Measurements from ENCODE around the gene NR6A1.

Gene NR6A1

GRCh38 chr9:124718928-124719327 lies 52.2 kb downstream of the NR6A1 start:
- H3K4me1 ChIP-seq (ENCODE audit: control insufficient read depth, insufficient read depth, low read length): peaks cover 11% of the 10 kb centered on the region
- no peak overlapping the region for H3K27ac ChIP-seq (ENCODE audit: low read depth, low read length)
- H3K9ac ChIP-seq (ENCODE audit: low read depth, low read length): no peak overlapping the region
- H3K4me3 ChIP-seq (ENCODE audit: low read depth, low read length): no peak overlapping the region
- no peaks in the 10 kb centered on the region for H3K27me3 ChIP-seq (ENCODE audit: control insufficient read depth, insufficient read depth, low read length)
- H3K36me3 ChIP-seq (ENCODE audit: control insufficient read depth, insufficient read depth, low read length): no peaks in the 10 kb centered on the region
- H3K9me3 ChIP-seq (ENCODE audit: control insufficient read depth, insufficient read depth, low read length): no peaks in the 10 kb centered on the region

- Histone ChIP-seq H3K4me3 (ENCODE audit: low read depth, low read length) (no peak overlapping the region), H3K4me1 (ENCODE audit: control insufficient read depth, insufficient read depth, low read length) (peaks cover 11% of the 10 kb centered on the region), H3K36me3 (ENCODE audit: control insufficient read depth, insufficient read depth, low read length) (no peaks in the 10 kb centered on the region), H3K27me3 (ENCODE audit: control insufficient read depth, insufficient read depth, low read length) (no peaks in the 10 kb centered on the region), H3K27ac (ENCODE audit: low read depth, low read length) (no peak overlapping the region), H3K9me3 (ENCODE audit: control insufficient read depth, insufficient read depth, low read length) (no peaks in the 10 kb centered on the region), H3K9ac (ENCODE audit: low read depth, low read length) (no peak overlapping the region)
Observed at GRCh38 chr9:124717597-124717996, 53.5 kb downstream of the NR6A1 start.

- H3K9me3 ChIP-seq (ENCODE audit: control insufficient read depth, insufficient read depth, low read length): no peaks in the 10 kb centered on the region
- H3K27me3 ChIP-seq (ENCODE audit: control insufficient read depth, insufficient read depth, low read length): no peaks in the 10 kb centered on the region
- H3K36me3 ChIP-seq (ENCODE audit: control insufficient read depth, insufficient read depth, low read length): no peaks in the 10 kb centered on the region
- no peak overlapping the region for H3K9ac ChIP-seq (ENCODE audit: low read depth, low read length)
- peaks cover 11% of the 10 kb centered on the region for H3K4me1 ChIP-seq (ENCODE audit: control insufficient read depth, insufficient read depth, low read length)
- no peak overlapping the region for H3K27ac ChIP-seq (ENCODE audit: low read depth, low read length)
- no peak overlapping the region for H3K4me3 ChIP-seq (ENCODE audit: low read depth, low read length)
Observed at GRCh38 chr9:124716808-124717207, 54.3 kb downstream of the NR6A1 start.

- Histone ChIP-seq H3K36me3 (ENCODE audit: control insufficient read depth, insufficient read depth, low read length) (no peaks in the 10 kb centered on the region), H3K27me3 (ENCODE audit: control insufficient read depth, insufficient read depth, low read length) (no peaks in the 10 kb centered on the region), H3K4me3 (ENCODE audit: low read depth, low read length) (no peak overlapping the region), H3K27ac (ENCODE audit: low read depth, low read length) (no peak overlapping the region), H3K4me1 (ENCODE audit: control insufficient read depth, insufficient read depth, low read length) (peaks cover 17% of the 10 kb centered on the region), H3K9me3 (ENCODE audit: control insufficient read depth, insufficient read depth, low read length) (no peaks in the 10 kb centered on the region), H3K9ac (ENCODE audit: low read depth, low read length) (no peak overlapping the region)
Observed at GRCh38 chr9:124710766-124711165, 60.3 kb downstream of the NR6A1 start.

GRCh38 chr9:124709292-124709690 lies 61.8 kb downstream of the NR6A1 start:
- no peak overlapping the region for H3K4me3 ChIP-seq (ENCODE audit: low read depth, low read length)
- H3K27me3 ChIP-seq (ENCODE audit: control insufficient read depth, insufficient read depth, low read length): no peaks in the 10 kb centered on the region
- no peak overlapping the region for H3K9ac ChIP-seq (ENCODE audit: low read depth, low read length)
- no peaks in the 10 kb centered on the region for H3K36me3 ChIP-seq (ENCODE audit: control insufficient read depth, insufficient read depth, low read length)
- H3K9me3 ChIP-seq (ENCODE audit: control insufficient read depth, insufficient read depth, low read length): no peaks in the 10 kb centered on the region
- no peak overlapping the region for H3K27ac ChIP-seq (ENCODE audit: low read depth, low read length)
- H3K4me1 ChIP-seq (ENCODE audit: control insufficient read depth, insufficient read depth, low read length): peaks cover 17% of the 10 kb centered on the region

- no peak overlapping the region for H3K4me3 ChIP-seq (ENCODE audit: low read depth, low read length)
- H3K27ac ChIP-seq (ENCODE audit: low read depth, low read length): no peak overlapping the region
- H3K27me3 ChIP-seq (ENCODE audit: control insufficient read depth, insufficient read depth, low read length): no peaks in the 10 kb centered on the region
- H3K9ac ChIP-seq (ENCODE audit: low read depth, low read length): no peak overlapping the region
- H3K9me3 ChIP-seq (ENCODE audit: control insufficient read depth, insufficient read depth, low read length): no peaks in the 10 kb centered on the region
- H3K36me3 ChIP-seq (ENCODE audit: control insufficient read depth, insufficient read depth, low read length): no peaks in the 10 kb centered on the region
- H3K4me1 ChIP-seq (ENCODE audit: control insufficient read depth, insufficient read depth, low read length): peaks cover 17% of the 10 kb centered on the region
Observed at GRCh38 chr9:124708633-124709291, 62.3 kb downstream of the NR6A1 start.

- no peaks in the 10 kb centered on the region for H3K27me3 ChIP-seq (ENCODE audit: control insufficient read depth, insufficient read depth, low read length)
- H3K4me3 ChIP-seq (ENCODE audit: low read depth, low read length): no peak overlapping the region
- H3K9ac ChIP-seq (ENCODE audit: low read depth, low read length): no peak overlapping the region
- no peaks in the 10 kb centered on the region for H3K9me3 ChIP-seq (ENCODE audit: control insufficient read depth, insufficient read depth, low read length)
- H3K36me3 ChIP-seq (ENCODE audit: control insufficient read depth, insufficient read depth, low read length): no peaks in the 10 kb centered on the region
- peaks cover 17% of the 10 kb centered on the region for H3K4me1 ChIP-seq (ENCODE audit: control insufficient read depth, insufficient read depth, low read length)
- H3K27ac ChIP-seq (ENCODE audit: low read depth, low read length): no peak overlapping the region
Observed at GRCh38 chr9:124708074-124708473, 63.0 kb downstream of the NR6A1 start.

- Histone ChIP-seq H3K4me1 (ENCODE audit: control insufficient read depth, insufficient read depth, low read length) (peaks cover 17% of the 10 kb centered on the region), H3K27ac (ENCODE audit: low read depth, low read length) (no peak overlapping the region), H3K36me3 (ENCODE audit: control insufficient read depth, insufficient read depth, low read length) (no peaks in the 10 kb centered on the region), H3K27me3 (ENCODE audit: control insufficient read depth, insufficient read depth, low read length) (no peaks in the 10 kb centered on the region), H3K9ac (ENCODE audit: low read depth, low read length) (no peak overlapping the region), H3K9me3 (ENCODE audit: control insufficient read depth, insufficient read depth, low read length) (no peaks in the 10 kb centered on the region), H3K4me3 (ENCODE audit: low read depth, low read length) (no peak overlapping the region)
Observed at GRCh38 chr9:124707666-124708065, 63.4 kb downstream of the NR6A1 start.

- Histone ChIP-seq H3K4me3 (ENCODE audit: low read depth, low read length) (no peak overlapping the region), H3K4me1 (ENCODE audit: control insufficient read depth, insufficient read depth, low read length) (peaks cover 17% of the 10 kb centered on the region)
Observed at GRCh38 chr9:124706685-124707084, 64.4 kb downstream of the NR6A1 start.

GRCh38 chr9:124699575-124699974 lies 71.5 kb downstream of the NR6A1 start:
- no peak overlapping the region for H3K9ac ChIP-seq (ENCODE audit: low read depth, low read length)
- H3K36me3 ChIP-seq (ENCODE audit: control insufficient read depth, insufficient read depth, low read length): no peaks in the 10 kb centered on the region
- H3K27ac ChIP-seq (ENCODE audit: low read depth, low read length): no peak overlapping the region
- no peaks in the 10 kb centered on the region for H3K27me3 ChIP-seq (ENCODE audit: control insufficient read depth, insufficient read depth, low read length)
- H3K4me1 ChIP-seq (ENCODE audit: control insufficient read depth, insufficient read depth, low read length): peaks cover 36% of the 10 kb centered on the region
- no peak overlapping the region for H3K4me3 ChIP-seq (ENCODE audit: low read depth, low read length)
- H3K9me3 ChIP-seq (ENCODE audit: control insufficient read depth, insufficient read depth, low read length): no peaks in the 10 kb centered on the region

More at GRCh38 chr9:124706685-124707084, 64.4 kb downstream of the NR6A1 start:
- Histone ChIP-seq H3K27ac (ENCODE audit: low read depth, low read length) (no peak overlapping the region), H3K9me3 (ENCODE audit: control insufficient read depth, insufficient read depth, low read length) (no peaks in the 10 kb centered on the region), H3K27me3 (ENCODE audit: control insufficient read depth, insufficient read depth, low read length) (no peaks in the 10 kb centered on the region), H3K9ac (ENCODE audit: low read depth, low read length) (no peak overlapping the region), H3K36me3 (ENCODE audit: control insufficient read depth, insufficient read depth, low read length) (no peaks in the 10 kb centered on the region)

GRCh38 chr9:124698265-124698664 lies 72.8 kb downstream of the NR6A1 start:
- Histone ChIP-seq H3K4me1 (ENCODE audit: control insufficient read depth, insufficient read depth, low read length) (peaks cover 49% of the 10 kb centered on the region), H3K4me3 (ENCODE audit: low read depth, low read length) (no peak overlapping the region)

More at GRCh38 chr9:124698265-124698664, 72.8 kb downstream of the NR6A1 start:
- H3K27me3 ChIP-seq (ENCODE audit: control insufficient read depth, insufficient read depth, low read length): no peaks in the 10 kb centered on the region
- H3K36me3 ChIP-seq (ENCODE audit: control insufficient read depth, insufficient read depth, low read length): no peaks in the 10 kb centered on the region
- H3K27ac ChIP-seq (ENCODE audit: low read depth, low read length): peak overlapping the region; percentile 14
- no peak overlapping the region for H3K9ac ChIP-seq (ENCODE audit: low read depth, low read length)
- no peaks in the 10 kb centered on the region for H3K9me3 ChIP-seq (ENCODE audit: control insufficient read depth, insufficient read depth, low read length)

Measured in HUES48 (cell line).